ENCODE results near the gene ZMYM2.
"Not testable (repeated sequence)": the region's sequence is repeated elsewhere in the genome, so short reads cannot be mapped to it uniquely, and the experiment has no call there.

The ZMYM2 gene

GRCh38 chr13:19982447-19983043 lies 24.0 kb downstream of the ZMYM2 start:
- no peak for DNase-seq (ENCODE audit: low read depth in 2 of 2)

GRCh38 chr13:19984430-19985218 lies 26.1 kb downstream of the ZMYM2 start:
- no peak for DNase-seq (ENCODE audit: low read depth in 2 of 2)

- no peak for DNase-seq (ENCODE audit: low read depth in 2 of 2)
Measured at GRCh38 chr13:19985219-19985556, 26.7 kb downstream of the ZMYM2 start.

GRCh38 chr13:19991531-19991930 lies 33.0 kb downstream of the ZMYM2 start:
- DNase-seq (ENCODE audit: low read depth in 2 of 2) = no peak

- no peak for DNase-seq (ENCODE audit: low read depth in 2 of 2)
Measured at GRCh38 chr13:19993024-19993423, 34.5 kb downstream of the ZMYM2 start.

GRCh38 chr13:19998960-19999359 lies 40.4 kb downstream of the ZMYM2 start:
- no peak for DNase-seq (ENCODE audit: low read depth in 2 of 2)

- no peak for DNase-seq (ENCODE audit: low read depth in 2 of 2)
Measured at GRCh38 chr13:20000062-20000552, 41.6 kb downstream of the ZMYM2 start.

GRCh38 chr13:20001366-20002190 lies 43.1 kb downstream of the ZMYM2 start:
- no peak for DNase-seq (ENCODE audit: low read depth in 2 of 2)

- DNase-seq (ENCODE audit: low read depth in 2 of 2) = no peak
Measured at GRCh38 chr13:20002787-20003186, 44.3 kb downstream of the ZMYM2 start.

- no peak for DNase-seq (ENCODE audit: low read depth in 2 of 2)
Measured at GRCh38 chr13:20006206-20006605, 47.7 kb downstream of the ZMYM2 start.

- no peak for DNase-seq (ENCODE audit: low read depth in 2 of 2)
Measured at GRCh38 chr13:20015763-20016162, 57.2 kb downstream of the ZMYM2 start.

GRCh38 chr13:20016649-20017364 lies 58.3 kb downstream of the ZMYM2 start:
- no peak for DNase-seq (ENCODE audit: low read depth in 2 of 2)

GRCh38 chr13:20017365-20017711 lies 58.8 kb downstream of the ZMYM2 start:
- DNase-seq (ENCODE audit: low read depth in 2 of 2) = no peak

GRCh38 chr13:20019043-20019442 lies 60.5 kb downstream of the ZMYM2 start:
- DNase-seq (ENCODE audit: low read depth in 2 of 2) = no peak

- DNase-seq (ENCODE audit: low read depth in 2 of 2) = no peak
Measured at GRCh38 chr13:20024702-20025101, 66.2 kb downstream of the ZMYM2 start.

GRCh38 chr13:20028953-20029352 lies 70.4 kb downstream of the ZMYM2 start:
- no peak for DNase-seq (ENCODE audit: low read depth in 2 of 2)

GRCh38 chr13:20033486-20033885 lies 75.0 kb downstream of the ZMYM2 start:
- DNase-seq (ENCODE audit: low read depth in 2 of 2) = no peak

- DNase-seq (ENCODE audit: low read depth in 2 of 2) = no peak
Measured at GRCh38 chr13:20035130-20035529, 76.6 kb downstream of the ZMYM2 start.

GRCh38 chr13:20037908-20038307 lies 79.4 kb downstream of the ZMYM2 start:
- DNase-seq (ENCODE audit: low read depth in 2 of 2) = no peak

GRCh38 chr13:20042603-20043002 lies 84.1 kb downstream of the ZMYM2 start:
- DNase-seq (ENCODE audit: low read depth in 2 of 2) = not testable (repeated sequence)

- DNase-seq (ENCODE audit: low read depth in 2 of 2) = no peak
Measured at GRCh38 chr13:20043207-20043925, 84.8 kb downstream of the ZMYM2 start.

Data from stimulated activated CD4-positive, alpha-beta T cell treated with anti-CD3 and anti-CD28 coated beads, Interleukin-4, amount 100 ng/mL, for 48 hours (primary cell).